A673 (cell line): ENCODE data around the gene MYH10. TPM values are rescaled to one million over a fixed set of nuclear protein-coding genes. Genes with fewer than 3 reads are reported as not detected.

Source experiments
- BruUV-seq: library from RNA; stranded (reverse); fragments of 400-500 nt; replicated peaks from 2 replicates; lab custom pipeline; 2021; lab: Mats Ljungman, UMichigan
- CTCF ChIA-PET: fragments of 300-600 bp; sonication (Branson Sonifier 250); formaldehyde crosslinking; loops from one replicate; lab custom pipeline; 2022; ENCODE audit warnings: antibody characterized with exemption; lab: Charles Lee
- POLR2A ChIA-PET: fragments of 300-600 bp; sonication (Branson Sonifier 250); formaldehyde crosslinking; loops from one replicate; lab custom pipeline; 2022; ENCODE audit warnings: antibody characterized with exemption; ENCODE audit not compliant: low non-redundant PET; lab: Charles Lee
- DNase-seq: peaks from one replicate; pipeline ENCODE4 v3.0.0-alpha.2; 2015; ENCODE audit warnings: low spot score
- H3K27ac ChIP-seq: fragments of 200-600 bp; sonication (generic); 2 replicates; pipeline ENCODE4 v1.5.1; 2016; ENCODE audit warnings: mixed run types, low read depth, mild to moderate bottlenecking, mixed read lengths, antibody characterized with exemption, low read length; ENCODE audit not compliant: poor library complexity, severe bottlenecking
- H3K27me3 ChIP-seq: fragments of 200-600 bp; sonication (generic); replicated peaks from 2 replicates; pipeline ENCODE4 v1.6.1; 2017; ENCODE audit warnings: mixed run types, low read depth, mild to moderate bottlenecking, mixed read lengths, antibody characterized with exemption, low read length; ENCODE audit not compliant: insufficient read depth, poor library complexity
- H3K36me3 ChIP-seq: fragments of 200-600 bp; sonication (generic); 2 replicates; pipeline ENCODE4 v1.6.1; 2016; ENCODE audit warnings: mixed run types, mild to moderate bottlenecking, mixed read lengths, antibody characterized with exemption, low read length; ENCODE audit not compliant: insufficient read depth, poor library complexity, severe bottlenecking
- H3K4me1 ChIP-seq: fragments of 200-600 bp; sonication (generic); 2 replicates; pipeline ENCODE4 v1.6.1; 2017; ENCODE audit warnings: mixed run types, mild to moderate bottlenecking, mixed read lengths, antibody characterized with exemption, low read length; ENCODE audit not compliant: insufficient read depth, poor library complexity, severe bottlenecking
- H3K4me3 ChIP-seq: fragments of 200-600 bp; sonication (generic); 2 replicates; pipeline ENCODE4 v1.5.1; 2016; ENCODE audit warnings: low read depth, mixed run types, mild to moderate bottlenecking, mixed read lengths, low read length; ENCODE audit not compliant: poor library complexity, severe bottlenecking
- H3K9me3 ChIP-seq: fragments of 200-600 bp; sonication (generic); 2 replicates; pipeline ENCODE4 v1.6.1; 2016; ENCODE audit warnings: mixed run types, low read depth, mild to moderate bottlenecking, mixed read lengths, antibody characterized with exemption, low read length; ENCODE audit not compliant: poor library complexity, severe bottlenecking
- CTCF ChIP-seq: fragments of 300-800, 200-600 bp; sonication (generic); conservative IDR thresholded peaks from 2 replicates; pipeline ENCODE4 v1.5.1; 2017; ENCODE audit warnings: low read depth, mild to moderate bottlenecking, antibody characterized with exemption, low read length, moderate library complexity, mixed read lengths
- EZH2 ChIP-seq: fragments of 200-600 bp; sonication (generic); IDR thresholded peaks from 2 replicates; pipeline ENCODE4 v1.6.1; 2017; ENCODE audit warnings: borderline replicate concordance, low read depth, mild to moderate bottlenecking, mixed read lengths, antibody characterized with exemption, low read length; ENCODE audit not compliant: poor library complexity, severe bottlenecking
- intact Hi-C: fragments of 100-400 bp; cut with micrococcal nuclease; formaldehyde crosslinking; loops from one replicate; pipeline ENCODE4 v1.10.0; 2022; ENCODE audit not compliant: unreplicated experiment
- total RNA-seq: library from RNA; stranded (reverse); gene quantifications from 2 replicates; pipeline ENCODE4 v1.2.3, GENCODE V29; 2021

The MYH10 gene
- total RNA-seq, 1 experiment from 2014 or later = 129 TPM

GRCh38 chr17:8477715-8478441 lies 152.6 kb downstream of the MYH10 start:
- intact Hi-C loops = no loop called here
- no peaks in the 10 kb centered on the region for H3K4me1 ChIP-seq

GRCh38 chr17:8477171-8477570 lies 153.4 kb downstream of the MYH10 start:
- peaks cover 84% of the 10 kb centered on the region for H3K36me3 ChIP-seq
- no peaks in the 10 kb centered on the region for H3K4me1 ChIP-seq
- no TSS peak for BruUV-seq
- H3K27ac ChIP-seq = no peak overlapping the region
- no peaks in the 10 kb centered on the region for H3K9me3 ChIP-seq
- H3K4me3 ChIP-seq = no peak overlapping the region
- TF ChIP-seq CTCF (no peak), EZH2 (no peak)
- ChIA-PET CTCF (no interaction called here), POLR2A (no interaction called here)
- no peak for DNase-seq
- no peaks in the 10 kb centered on the region for H3K27me3 ChIP-seq
- intact Hi-C loops = no loop called here

More at GRCh38 chr17:8477715-8478441, 152.6 kb downstream of the MYH10 start:
- POLR2A ChIA-PET = no interaction called here
- Histone ChIP-seq H3K9me3 (no peaks in the 10 kb centered on the region), H3K27ac (no peak overlapping the region), H3K4me3 (no peak overlapping the region), H3K27me3 (no peaks in the 10 kb centered on the region), H3K36me3 (peaks cover 86% of the 10 kb centered on the region)
- DNase-seq = no peak
- TF ChIP-seq CTCF (no peak), EZH2 (no peak)
- CTCF ChIA-PET = interaction anchor here (0.8 kb wide), 1 partner anchor 23 kb away, joined by 3 read pairs; no protein-coding TSS in a partner anchor
- BruUV-seq = no TSS peak

DNA sequence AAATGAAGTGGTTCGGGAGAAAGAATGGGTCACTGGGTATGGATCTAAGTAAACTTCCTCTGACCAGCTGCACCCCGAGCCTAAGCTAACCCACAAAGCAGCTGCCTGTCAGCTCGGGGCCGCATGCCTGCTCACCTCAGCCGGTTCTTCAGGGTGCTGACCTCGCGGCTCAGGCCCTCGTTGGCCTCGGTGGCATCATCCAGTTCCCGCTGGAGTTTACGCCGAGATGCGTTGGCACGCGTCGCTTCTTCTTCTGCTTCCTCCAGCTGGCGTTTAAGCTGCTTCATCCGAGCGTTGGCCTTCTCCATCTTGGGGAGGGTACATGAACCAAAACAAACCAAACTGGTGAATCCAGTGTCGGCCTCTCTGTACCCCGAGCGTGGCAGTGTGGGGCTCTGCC lies 153.8 kb downstream of the MYH10 start:
- TF ChIP-seq EZH2 (no peak), CTCF (no peak)
- H3K4me3 ChIP-seq = no peak overlapping the region
- ChIA-PET CTCF (no interaction called here), POLR2A (no interaction called here)
- no TSS peak for BruUV-seq
- DNase-seq = no peak
- intact Hi-C loops = no loop called here
- no peaks in the 10 kb centered on the region for H3K27me3 ChIP-seq
- no peaks in the 10 kb centered on the region for H3K4me1 ChIP-seq
- peaks cover 84% of the 10 kb centered on the region for H3K36me3 ChIP-seq
- H3K27ac ChIP-seq = no peak overlapping the region
- H3K9me3 ChIP-seq = no peaks in the 10 kb centered on the region
